Neural cell (in vitro differentiated cells): ENCODE results near the gene TGM4.

Experiments used
- CTCF ChIP-seq: fragments of 450-650 bp; IDR thresholded peaks from 2 replicates; pipeline ENCODE4 v1.5.1; 2014; ENCODE audit warnings: antibody characterized with exemption, mild to moderate bottlenecking, moderate library complexity; ENCODE audit not compliant: poor library complexity, severe bottlenecking
- EP300 ChIP-seq: fragments of 450-650 bp; conservative IDR thresholded peaks from 2 replicates; pipeline ENCODE4 v1.6.1; 2014; ENCODE audit warnings: antibody characterized with exemption, mild to moderate bottlenecking, moderate library complexity; ENCODE audit not compliant: poor library complexity, severe bottlenecking
- POLR2AphosphoS5 ChIP-seq: IDR thresholded peaks from 2 replicates; pipeline ENCODE4 v1.6.1; 2012
- RAD21 ChIP-seq: fragments of 450-650 bp; conservative IDR thresholded peaks from 2 replicates; pipeline ENCODE4 v1.6.1; 2014; ENCODE audit warnings: antibody characterized with exemption, mild to moderate bottlenecking, moderate library complexity
- REST ChIP-seq: IDR thresholded peaks from 2 replicates; pipeline ENCODE4 v1.6.1; 2012; ENCODE audit warnings: borderline replicate concordance
- SMC3 ChIP-seq: fragments of 450-650 bp; conservative IDR thresholded peaks from 2 replicates; pipeline ENCODE4 v1.6.1; 2014; ENCODE audit warnings: antibody characterized with exemption, mild to moderate bottlenecking, moderate library complexity; ENCODE audit not compliant: poor library complexity

DNA sequence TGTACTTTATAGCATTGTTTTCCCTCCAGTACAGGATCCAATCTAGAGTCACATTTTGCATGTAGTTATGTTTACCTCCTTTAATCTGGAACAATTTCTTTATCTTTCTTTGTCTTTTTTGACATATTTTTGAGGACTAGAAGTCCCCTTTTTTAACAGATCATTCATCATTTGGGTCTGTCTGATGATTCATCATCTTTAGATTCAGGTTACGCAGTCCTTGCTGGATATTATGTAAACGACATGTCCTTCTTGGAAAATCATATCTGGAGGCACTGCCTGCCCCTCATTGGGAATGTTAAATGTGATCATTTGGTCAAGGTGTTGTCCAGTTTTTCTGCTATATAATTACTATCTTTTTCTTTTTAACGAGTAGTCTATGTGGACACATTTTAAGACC lies 18.3 kb downstream of the TGM4 start:
- TF ChIP-seq EP300 (no peak), CTCF (no peak), RAD21 (no peak), POLR2AphosphoS5 (no peak), SMC3 (no peak), REST (no peak)
